ENCODE measurements around the gene SLX9.

DNA sequence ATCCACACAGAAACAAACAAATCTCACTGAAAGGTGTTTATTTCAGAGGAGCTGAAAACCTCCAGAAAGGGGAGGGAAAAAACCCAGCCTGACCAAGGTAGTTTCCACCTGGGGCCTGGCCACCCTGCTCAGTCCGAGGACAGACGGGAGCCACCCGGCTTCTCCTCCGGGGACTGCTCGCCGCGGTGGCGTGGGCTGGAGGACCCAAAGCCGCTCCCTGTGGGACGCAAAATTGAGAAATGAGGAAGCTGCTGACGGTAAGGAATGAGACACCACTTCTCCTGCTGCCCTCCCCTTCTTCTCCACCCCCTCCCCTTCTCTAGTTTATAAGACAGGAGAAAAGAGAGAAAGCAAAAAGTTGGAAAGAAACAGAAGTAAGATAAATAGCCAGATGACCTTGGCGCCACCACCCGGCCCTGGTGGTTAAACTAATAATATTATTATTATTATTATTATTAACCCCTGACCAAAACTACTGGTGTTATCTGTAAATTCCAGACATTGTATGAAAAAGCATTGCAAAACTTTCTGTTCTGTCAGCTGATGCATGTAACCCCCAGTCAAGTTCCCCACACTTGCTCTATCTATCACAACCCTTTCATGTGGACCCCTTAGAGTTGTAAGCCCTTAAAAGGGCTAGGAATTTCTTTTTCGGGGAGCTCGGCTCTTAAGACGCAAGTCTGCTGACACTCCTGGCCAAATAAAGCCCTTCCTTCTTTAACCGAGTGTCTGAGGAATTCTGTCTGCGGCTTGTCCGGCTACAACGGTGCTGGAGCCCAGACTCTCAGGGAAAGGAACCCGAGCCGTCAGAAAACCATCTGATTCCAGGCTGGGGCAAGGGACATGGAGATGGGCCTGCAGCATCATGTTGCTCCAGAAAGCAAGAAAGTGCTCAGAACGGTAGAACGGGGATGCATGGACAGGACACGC is 31.6 kb upstream of the SLX9 start:
- TF ChIP-seq POLR2A (IDR thresholded peaks at IDR 0.05; ENCODE audit: low read length): no peak
- TF ChIP-seq GATA1 (IDR thresholded peaks at IDR 0.05; ENCODE audit: low read depth, low read length): no peak

All from erythroblast (primary cell).